ENCODE results near the gene SYN1. TPM values are rescaled to one million over a fixed set of nuclear protein-coding genes. Genes with fewer than 3 reads are reported as not detected.

SYN1 gene
- total and polyA plus RNA-seq, 2 experiments from 2014 or later: 3.6 to 6.7 TPM

DNA sequence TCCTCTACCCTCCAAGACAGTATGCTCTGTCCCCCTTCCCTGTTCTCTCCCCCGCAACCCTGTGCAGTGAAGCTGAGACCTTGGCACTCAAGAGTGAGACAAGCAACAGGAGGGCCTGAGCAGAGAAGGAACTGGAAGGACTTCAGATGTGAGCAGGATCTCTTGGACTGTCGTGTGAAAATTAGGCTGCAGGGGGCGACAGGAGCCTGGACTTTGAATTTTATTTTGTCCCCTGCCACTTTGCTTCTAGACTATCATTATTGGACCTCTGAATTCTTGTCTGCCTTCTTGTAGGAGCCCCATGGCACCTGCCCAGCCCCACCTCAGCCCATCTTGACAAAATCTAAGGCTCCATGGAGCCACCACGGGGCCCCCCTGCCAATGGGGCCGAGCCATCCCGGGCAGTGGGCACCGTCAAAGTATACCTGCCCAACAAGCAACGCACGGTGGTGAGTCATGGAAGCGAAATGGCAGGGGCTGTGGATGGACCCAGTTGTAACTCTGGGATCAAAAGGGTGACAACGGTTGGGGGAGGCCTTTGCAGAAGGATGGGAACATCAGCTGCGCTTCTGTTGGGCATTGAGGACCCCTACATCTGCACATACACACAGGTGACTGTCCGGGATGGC is 56.9 kb downstream of the SYN1 start:
- ATAC-seq (no peak), DNase-seq (ENCODE audit: low spot score) (peak; percentile 27)
- Histone ChIP-seq H3K4me1 (ENCODE audit: insufficient read depth) (no peaks in the 10 kb centered on the region), H3K36me3 (ENCODE audit: insufficient read depth) (no peaks in the 10 kb centered on the region), H3K27ac (ENCODE audit: low read depth) (no peak overlapping the region), H3K4me3 (no peak overlapping the region), H3F3A (replicated peaks; ENCODE audit: low read depth) (no peaks in the 10 kb centered on the region), H3K27me3 (ENCODE audit: insufficient read depth) (no peaks in the 10 kb centered on the region), H2AFZ (no peak overlapping the region), H3K9me2 (ENCODE audit: insufficient read depth) (no peaks in the 10 kb centered on the region), H3K4me2 (no peak overlapping the region), H3K79me2 (replicated peaks; ENCODE audit: insufficient read depth) (peaks cover 9% of the 10 kb centered on the region; the same call in 1 of the 2 replicates), H4K20me1 (replicated peaks; ENCODE audit: insufficient read depth) (no peaks in the 10 kb centered on the region)
- no peaks in the 10 kb centered on the region for H3K9me3 Mint-ChIP-seq
- H3K36me3 Mint-ChIP-seq (ENCODE audit: low read depth): peaks cover 33% of the 10 kb centered on the region
- no peak overlapping the region for H3K27ac Mint-ChIP-seq
- peak overlapping the region; percentile 66; the same call in 2 of the 3 replicates for H3K4me3 Mint-ChIP-seq
- TF ChIP-seq NANOG (IDR thresholded peaks at IDR 0.05; ENCODE audit: borderline replicate concordance) (no peak), EZH2 (IDR thresholded peaks at IDR 0.05; ENCODE audit: low read depth, unreplicated experiment) (no peak), ZNF114 (CRISPR knock-in tag; IDR thresholded peaks at IDR 0.05) (no peak), JUNB (IDR thresholded peaks at IDR 0.05; ENCODE audit: unreplicated experiment) (no peak)
- TF ChIP-seq, protein P1, sequence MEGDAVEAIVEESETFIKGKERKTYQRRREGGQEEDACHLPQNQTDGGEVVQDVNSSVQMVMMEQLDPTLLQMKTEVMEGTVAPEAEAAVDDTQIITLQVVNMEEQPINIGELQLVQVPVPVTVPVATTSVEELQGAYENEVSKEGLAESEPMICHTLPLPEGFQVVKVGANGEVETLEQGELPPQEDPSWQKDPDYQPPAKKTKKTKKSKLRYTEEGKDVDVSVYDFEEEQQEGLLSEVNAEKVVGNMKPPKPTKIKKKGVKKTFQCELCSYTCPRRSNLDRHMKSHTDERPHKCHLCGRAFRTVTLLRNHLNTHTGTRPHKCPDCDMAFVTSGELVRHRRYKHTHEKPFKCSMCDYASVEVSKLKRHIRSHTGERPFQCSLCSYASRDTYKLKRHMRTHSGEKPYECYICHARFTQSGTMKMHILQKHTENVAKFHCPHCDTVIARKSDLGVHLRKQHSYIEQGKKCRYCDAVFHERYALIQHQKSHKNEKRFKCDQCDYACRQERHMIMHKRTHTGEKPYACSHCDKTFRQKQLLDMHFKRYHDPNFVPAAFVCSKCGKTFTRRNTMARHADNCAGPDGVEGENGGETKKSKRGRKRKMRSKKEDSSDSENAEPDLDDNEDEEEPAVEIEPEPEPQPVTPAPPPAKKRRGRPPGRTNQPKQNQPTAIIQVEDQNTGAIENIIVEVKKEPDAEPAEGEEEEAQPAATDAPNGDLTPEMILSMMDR (conservative IDR thresholded peaks at IDR 0.05; ENCODE audit: low read depth in 2 of 2): peak; percentile 44 to 60
- TF ChIP-seq, protein P2, sequence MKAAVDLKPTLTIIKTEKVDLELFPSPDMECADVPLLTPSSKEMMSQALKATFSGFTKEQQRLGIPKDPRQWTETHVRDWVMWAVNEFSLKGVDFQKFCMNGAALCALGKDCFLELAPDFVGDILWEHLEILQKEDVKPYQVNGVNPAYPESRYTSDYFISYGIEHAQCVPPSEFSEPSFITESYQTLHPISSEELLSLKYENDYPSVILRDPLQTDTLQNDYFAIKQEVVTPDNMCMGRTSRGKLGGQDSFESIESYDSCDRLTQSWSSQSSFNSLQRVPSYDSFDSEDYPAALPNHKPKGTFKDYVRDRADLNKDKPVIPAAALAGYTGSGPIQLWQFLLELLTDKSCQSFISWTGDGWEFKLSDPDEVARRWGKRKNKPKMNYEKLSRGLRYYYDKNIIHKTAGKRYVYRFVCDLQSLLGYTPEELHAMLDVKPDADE (IDR thresholded peaks at IDR 0.05): no peak
- peaks cover 17% of the 10 kb centered on the region for H3K4me1 Mint-ChIP-seq
- H3K27me3 Mint-ChIP-seq (ENCODE audit: insufficient read depth, low read depth, poor library complexity): no peaks in the 10 kb centered on the region

DNA sequence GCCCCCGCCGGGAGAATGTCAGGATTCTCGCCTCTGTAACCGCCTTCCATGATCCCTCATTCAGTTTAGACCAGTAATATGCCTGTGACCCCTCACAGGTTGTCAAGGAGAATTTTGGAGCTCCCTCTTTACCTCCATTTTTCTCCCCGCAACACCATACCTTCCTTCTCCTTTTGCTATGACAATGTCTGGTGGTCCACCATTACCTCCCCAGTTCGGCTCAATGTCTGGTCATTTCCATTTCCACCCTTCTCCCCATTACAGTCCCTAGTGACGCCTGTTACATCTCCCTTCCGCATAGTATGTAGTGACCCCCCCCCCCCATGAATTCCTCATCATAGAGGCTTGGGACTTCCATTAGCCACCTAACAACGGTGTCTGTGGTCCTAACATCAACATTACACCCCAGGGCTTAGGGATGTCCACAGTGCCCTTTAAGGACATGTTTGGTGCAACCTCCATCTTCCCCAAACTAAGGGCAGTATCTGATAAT is 58.0 kb downstream of the SYN1 start:
- H3K4me3 Mint-ChIP-seq: peak overlapping the region; percentile 90
- H3K4me1 ChIP-seq (ENCODE audit: insufficient read depth): peaks cover 5% of the 10 kb centered on the region; the same call in 1 of the 2 replicates
- H2AFZ ChIP-seq: no peak overlapping the region
- H3K27ac ChIP-seq (ENCODE audit: low read depth): 0 out of 2 replicates have a peak overlapping the region, but pooled peaks have one; percentile 72
- no peaks in the 10 kb centered on the region for H3K27me3 Mint-ChIP-seq (ENCODE audit: insufficient read depth, low read depth, poor library complexity)
- H3K36me3 ChIP-seq (ENCODE audit: insufficient read depth): no peaks in the 10 kb centered on the region
- DNase-seq (ENCODE audit: low spot score) (no peak), ATAC-seq (no peak)
- H3K4me2 ChIP-seq: peak overlapping the region; percentile 81
- H3K36me3 Mint-ChIP-seq (ENCODE audit: low read depth): peaks cover 24% of the 10 kb centered on the region
- no peaks in the 10 kb centered on the region for H3K9me2 ChIP-seq (ENCODE audit: insufficient read depth)
- no peaks in the 10 kb centered on the region for H3F3A ChIP-seq (replicated peaks; ENCODE audit: low read depth)
- H3K4me3 ChIP-seq: peak overlapping the region; percentile 73
- peak overlapping the region; percentile 96 for H3K27ac Mint-ChIP-seq
- H3K79me2 ChIP-seq (replicated peaks; ENCODE audit: insufficient read depth): peaks cover 9% of the 10 kb centered on the region; the same call in 1 of the 2 replicates
- H3K9me3 Mint-ChIP-seq: no peaks in the 10 kb centered on the region
- H3K27me3 ChIP-seq (ENCODE audit: insufficient read depth): no peaks in the 10 kb centered on the region
- H4K20me1 ChIP-seq (replicated peaks; ENCODE audit: insufficient read depth): no peaks in the 10 kb centered on the region
- H3K4me1 Mint-ChIP-seq: peaks cover 20% of the 10 kb centered on the region
- TF ChIP-seq STAT1 (IDR thresholded peaks at IDR 0.05; ENCODE audit: unreplicated experiment) (no peak), EZH2phosphoT487 (IDR thresholded peaks at IDR 0.05; ENCODE audit: unreplicated experiment) (no peak)
- TF ChIP-seq, protein P1 (conservative IDR thresholded peaks at IDR 0.05; ENCODE audit: low read depth in 2 of 2): no peak
- TF ChIP-seq, protein P3, sequence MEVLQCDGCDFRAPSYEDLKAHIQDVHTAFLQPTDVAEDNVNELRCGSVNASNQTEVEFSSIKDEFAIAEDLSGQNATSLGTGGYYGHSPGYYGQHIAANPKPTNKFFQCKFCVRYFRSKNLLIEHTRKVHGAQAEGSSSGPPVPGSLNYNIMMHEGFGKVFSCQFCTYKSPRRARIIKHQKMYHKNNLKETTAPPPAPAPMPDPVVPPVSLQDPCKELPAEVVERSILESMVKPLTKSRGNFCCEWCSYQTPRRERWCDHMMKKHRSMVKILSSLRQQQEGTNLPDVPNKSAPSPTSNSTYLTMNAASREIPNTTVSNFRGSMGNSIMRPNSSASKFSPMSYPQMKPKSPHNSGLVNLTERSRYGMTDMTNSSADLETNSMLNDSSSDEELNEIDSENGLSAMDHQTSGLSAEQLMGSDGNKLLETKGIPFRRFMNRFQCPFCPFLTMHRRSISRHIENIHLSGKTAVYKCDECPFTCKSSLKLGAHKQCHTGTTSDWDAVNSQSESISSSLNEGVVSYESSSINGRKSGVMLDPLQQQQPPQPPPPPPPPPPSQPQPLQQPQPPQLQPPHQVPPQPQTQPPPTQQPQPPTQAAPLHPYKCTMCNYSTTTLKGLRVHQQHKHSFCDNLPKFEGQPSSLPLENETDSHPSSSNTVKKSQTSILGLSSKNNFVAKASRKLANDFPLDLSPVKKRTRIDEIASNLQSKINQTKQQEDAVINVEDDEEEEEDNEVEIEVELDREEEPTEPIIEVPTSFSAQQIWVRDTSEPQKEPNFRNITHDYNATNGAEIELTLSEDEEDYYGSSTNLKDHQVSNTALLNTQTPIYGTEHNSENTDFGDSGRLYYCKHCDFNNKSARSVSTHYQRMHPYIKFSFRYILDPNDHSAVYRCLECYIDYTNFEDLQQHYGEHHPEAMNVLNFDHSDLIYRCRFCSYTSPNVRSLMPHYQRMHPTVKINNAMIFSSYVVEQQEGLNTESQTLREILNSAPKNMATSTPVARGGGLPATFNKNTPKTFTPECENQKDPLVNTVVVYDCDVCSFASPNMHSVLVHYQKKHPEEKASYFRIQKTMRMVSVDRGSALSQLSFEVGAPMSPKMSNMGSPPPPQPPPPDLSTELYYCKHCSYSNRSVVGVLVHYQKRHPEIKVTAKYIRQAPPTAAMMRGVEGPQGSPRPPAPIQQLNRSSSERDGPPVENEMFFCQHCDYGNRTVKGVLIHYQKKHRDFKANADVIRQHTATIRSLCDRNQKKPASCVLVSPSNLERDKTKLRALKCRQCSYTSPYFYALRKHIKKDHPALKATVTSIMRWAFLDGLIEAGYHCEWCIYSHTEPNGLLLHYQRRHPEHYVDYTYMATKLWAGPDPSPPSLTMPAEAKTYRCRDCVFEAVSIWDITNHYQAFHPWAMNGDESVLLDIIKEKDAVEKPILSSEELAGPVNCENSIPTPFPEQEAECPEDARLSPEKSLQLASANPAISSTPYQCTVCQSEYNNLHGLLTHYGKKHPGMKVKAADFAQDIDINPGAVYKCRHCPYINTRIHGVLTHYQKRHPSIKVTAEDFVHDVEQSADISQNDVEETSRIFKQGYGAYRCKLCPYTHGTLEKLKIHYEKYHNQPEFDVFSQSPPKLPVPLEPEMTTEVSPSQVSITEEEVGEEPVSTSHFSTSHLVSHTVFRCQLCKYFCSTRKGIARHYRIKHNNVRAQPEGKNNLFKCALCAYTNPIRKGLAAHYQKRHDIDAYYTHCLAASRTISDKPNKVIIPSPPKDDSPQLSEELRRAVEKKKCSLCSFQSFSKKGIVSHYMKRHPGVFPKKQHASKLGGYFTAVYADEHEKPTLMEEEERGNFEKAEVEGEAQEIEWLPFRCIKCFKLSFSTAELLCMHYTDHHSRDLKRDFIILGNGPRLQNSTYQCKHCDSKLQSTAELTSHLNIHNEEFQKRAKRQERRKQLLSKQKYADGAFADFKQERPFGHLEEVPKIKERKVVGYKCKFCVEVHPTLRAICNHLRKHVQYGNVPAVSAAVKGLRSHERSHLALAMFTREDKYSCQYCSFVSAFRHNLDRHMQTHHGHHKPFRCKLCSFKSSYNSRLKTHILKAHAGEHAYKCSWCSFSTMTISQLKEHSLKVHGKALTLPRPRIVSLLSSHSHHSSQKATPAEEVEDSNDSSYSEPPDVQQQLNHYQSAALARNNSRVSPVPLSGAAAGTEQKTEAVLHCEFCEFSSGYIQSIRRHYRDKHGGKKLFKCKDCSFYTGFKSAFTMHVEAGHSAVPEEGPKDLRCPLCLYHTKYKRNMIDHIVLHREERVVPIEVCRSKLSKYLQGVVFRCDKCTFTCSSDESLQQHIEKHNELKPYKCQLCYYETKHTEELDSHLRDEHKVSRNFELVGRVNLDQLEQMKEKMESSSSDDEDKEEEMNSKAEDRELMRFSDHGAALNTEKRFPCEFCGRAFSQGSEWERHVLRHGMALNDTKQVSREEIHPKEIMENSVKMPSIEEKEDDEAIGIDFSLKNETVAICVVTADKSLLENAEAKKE (CRISPR knock-in tag; IDR thresholded peaks at IDR 0.05): no peak

Measured in GM23338 (cell line).